HepG2 (cell line): ENCODE measurements around the gene IRF4. TPM values are rescaled to one million over a fixed set of nuclear protein-coding genes. Genes with fewer than 3 reads are reported as not detected.

Experiments used
- CC2D1A ChIP-seq: sonication (generic); formaldehyde crosslinking; IDR thresholded peaks from 2 replicates; pipeline ENCODE4 v1.8.1; 2023; ENCODE audit warnings: mild to moderate bottlenecking, missing genetic modification reagents
- EED ChIP-seq: sonication (generic); formaldehyde crosslinking; IDR thresholded peaks from 2 replicates; pipeline ENCODE4 v1.5.0; 2020; ENCODE audit warnings: mild to moderate bottlenecking, missing genetic modification reagents
- FOSL1 ChIP-seq: sonication (generic); formaldehyde crosslinking; IDR thresholded peaks from 2 replicates; pipeline ENCODE4 v1.9.0; 2021; ENCODE audit warnings: missing genetic modification reagents, borderline replicate concordance
- KDM5B ChIP-seq: sonication (generic); formaldehyde crosslinking; IDR thresholded peaks from 2 replicates; pipeline ENCODE4 v1.4.0; 2020; ENCODE audit warnings: missing genetic modification reagents, mild to moderate bottlenecking, borderline replicate concordance
- MTA3 ChIP-seq: sonication (generic); formaldehyde crosslinking; IDR thresholded peaks from 2 replicates; pipeline ENCODE4 v1.4.0; 2020; ENCODE audit warnings: missing genetic modification reagents
- MTF1 ChIP-seq: sonication (generic); formaldehyde crosslinking; IDR thresholded peaks from 2 replicates; pipeline ENCODE4 v1.5.0; 2020; ENCODE audit warnings: missing genetic modification reagents
- NFKB2 ChIP-seq: sonication (generic); formaldehyde crosslinking; IDR thresholded peaks from 2 replicates; pipeline ENCODE4 v1.4.0; 2020; ENCODE audit warnings: missing genetic modification reagents, borderline replicate concordance
- RORA ChIP-seq: sonication (generic); formaldehyde crosslinking; IDR thresholded peaks from 2 replicates; pipeline ENCODE4 v1.5.0; 2020; ENCODE audit warnings: mild to moderate bottlenecking, missing genetic modification reagents, moderate library complexity
- SALL1 ChIP-seq: sonication (generic); formaldehyde crosslinking; IDR thresholded peaks from 2 replicates; pipeline ENCODE4 v1.8.0; 2022; ENCODE audit warnings: mild to moderate bottlenecking, missing genetic modification reagents
- ZBTB1 ChIP-seq: sonication (generic); formaldehyde crosslinking; IDR thresholded peaks from 2 replicates; pipeline ENCODE4 v1.4.0; 2020; ENCODE audit warnings: missing genetic modification reagents, borderline replicate concordance
- ZNF562 ChIP-seq: sonication (generic); formaldehyde crosslinking; IDR thresholded peaks from 2 replicates; pipeline ENCODE4 v1.8.0; 2022; ENCODE audit warnings: missing genetic modification reagents, borderline replicate concordance
- ZNF563 ChIP-seq: sonication (generic); formaldehyde crosslinking; IDR thresholded peaks from 2 replicates; pipeline ENCODE4 v1.8.0; 2022; ENCODE audit warnings: mild to moderate bottlenecking, moderate library complexity, missing genetic modification reagents
- ZNF616 ChIP-seq: sonication (generic); formaldehyde crosslinking; IDR thresholded peaks from 2 replicates; pipeline ENCODE4 v1.5.0; 2020; ENCODE audit warnings: low read depth, mild to moderate bottlenecking, missing genetic modification reagents
- ZNF670 ChIP-seq: sonication (generic); formaldehyde crosslinking; IDR thresholded peaks from 2 replicates; pipeline ENCODE4 v1.8.0; 2022; ENCODE audit warnings: mild to moderate bottlenecking, missing genetic modification reagents, borderline replicate concordance
- ZNF792 ChIP-seq: IDR thresholded peaks from 2 replicates; pipeline ENCODE4 v1.6.1; 2016
- ZNF891 ChIP-seq: sonication (generic); formaldehyde crosslinking; IDR thresholded peaks from 2 replicates; pipeline ENCODE4 v1.5.0; 2020; ENCODE audit warnings: mild to moderate bottlenecking, missing genetic modification reagents
- ZSCAN25 ChIP-seq: sonication (generic); formaldehyde crosslinking; IDR thresholded peaks from 2 replicates; pipeline ENCODE4 v1.8.0; 2022; ENCODE audit warnings: mild to moderate bottlenecking, missing genetic modification reagents
- polyA plus RNA-seq, 8 experiments: library from polyadenylated mRNA; depleted of rRNA in 3 of 8; stranded (reverse) in 7 of 8; unstranded in 1 of 8; fragments of >200 nt; fragmentation: Illumina TruSeq in 4 of 8; extraction: Trizol in 4 of 8; gene quantifications; 2 replicates each; pipeline versions ENCODE4 v1.2.1 to v1.2.3, GENCODE V29; 2011 to 2016; ENCODE audit warnings: low read depth in 4 of 8, missing spikeins in 1 of 8, mixed read lengths in 1 of 8; ENCODE audit not compliant: insufficient read depth in 1 of 8
- total RNA-seq, 5 experiments: library from RNA; depleted of rRNA; stranded (reverse); fragments of >200 nt; fragmentation: Illumina TruSeq; extraction: Trizol; gene quantifications; 2 replicates each; pipeline ENCODE4 v1.2.3, GENCODE V29; 2016; ENCODE audit warnings: low read depth in 1 of 5
- TF ChIP-seq, protein P1 (sequence below): sonication (generic); formaldehyde crosslinking; IDR thresholded peaks from 2 replicates; pipeline ENCODE4 v1.8.0; 2023; ENCODE audit warnings: mild to moderate bottlenecking, missing genetic modification reagents
- TF ChIP-seq, protein P2 (sequence below): sonication (generic); formaldehyde crosslinking; conservative IDR thresholded peaks from 2 replicates; pipeline ENCODE4 v1.4.0; 2020; ENCODE audit warnings: missing genetic modification reagents
- TF ChIP-seq, protein P3 (sequence below): sonication (generic); formaldehyde crosslinking; IDR thresholded peaks from 2 replicates; pipeline ENCODE4 v1.8.0; 2022; ENCODE audit warnings: missing genetic modification reagents, mild to moderate bottlenecking, inconsistent platforms, borderline replicate concordance
- TF ChIP-seq, protein P4 (sequence below): sonication (generic); formaldehyde crosslinking; IDR thresholded peaks from 2 replicates; pipeline ENCODE4 v1.5.1; 2020; ENCODE audit warnings: mild to moderate bottlenecking, moderate library complexity, missing genetic modification reagents
- TF ChIP-seq, protein P5 (sequence below): sonication (generic); formaldehyde crosslinking; IDR thresholded peaks from 2 replicates; pipeline ENCODE4 v1.4.0; 2020; ENCODE audit warnings: missing genetic modification reagents, borderline replicate concordance

Gene IRF4
- total and polyA plus RNA-seq, 2 of the 13 experiments (the other 11 are each of a cell fraction or from before 2014, with no cell fraction given) = 0.07 to 0.09 TPM

DNA sequence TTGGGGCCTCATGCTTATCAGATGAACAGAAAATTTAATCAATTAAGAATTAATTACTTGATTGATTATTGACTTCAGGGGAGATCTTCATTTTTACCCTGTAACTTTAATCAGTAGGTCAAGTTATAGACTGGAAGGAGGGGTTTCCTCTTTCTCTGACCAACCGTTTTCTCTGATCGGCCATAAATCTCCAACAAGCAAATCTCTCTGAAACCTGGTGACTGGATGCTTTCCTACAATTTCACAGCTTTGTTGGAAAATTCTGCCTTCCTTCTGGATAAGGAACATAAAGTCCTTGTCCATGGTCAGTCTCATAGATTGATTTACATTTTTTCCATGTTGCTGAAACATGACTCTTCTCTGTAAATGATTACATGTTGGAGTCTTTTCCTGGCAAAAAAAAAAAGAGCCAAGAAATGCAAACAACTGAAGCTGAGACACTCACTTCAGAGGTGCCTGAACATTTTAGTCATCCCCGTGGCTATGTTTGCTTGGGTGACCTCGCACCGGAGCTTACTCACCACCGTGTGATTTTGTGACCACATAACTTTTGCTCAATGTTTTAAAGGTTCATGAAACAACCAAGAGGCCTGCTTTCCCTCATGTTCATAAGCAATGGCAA lies 31.0 kb downstream of the IRF4 start (continued):
- TF ChIP-seq, protein P1, sequence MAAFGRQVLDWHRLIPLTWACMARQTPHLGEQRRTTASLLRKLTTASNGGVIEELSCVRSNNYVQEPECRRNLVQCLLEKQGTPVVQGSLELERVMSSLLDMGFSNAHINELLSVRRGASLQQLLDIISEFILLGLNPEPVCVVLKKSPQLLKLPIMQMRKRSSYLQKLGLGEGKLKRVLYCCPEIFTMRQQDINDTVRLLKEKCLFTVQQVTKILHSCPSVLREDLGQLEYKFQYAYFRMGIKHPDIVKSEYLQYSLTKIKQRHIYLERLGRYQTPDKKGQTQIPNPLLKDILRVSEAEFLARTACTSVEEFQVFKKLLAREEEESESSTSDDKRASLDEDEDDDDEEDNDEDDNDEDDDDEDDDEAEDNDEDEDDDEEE (CRISPR knock-in tag) = no peak
- TF ChIP-seq FOSL1 = peak; percentile 82
- TF ChIP-seq SALL1 (CRISPR knock-in tag) = peak; percentile 58; the same call in 1 of the 2 replicates
- no peak for TF ChIP-seq MTA3 (CRISPR knock-in tag)
- TF ChIP-seq ZNF616 (CRISPR knock-in tag) = no peak
- no peak for TF ChIP-seq CC2D1A (CRISPR knock-in tag)
- no peak for TF ChIP-seq EED (CRISPR knock-in tag)
- TF ChIP-seq, protein P2, sequence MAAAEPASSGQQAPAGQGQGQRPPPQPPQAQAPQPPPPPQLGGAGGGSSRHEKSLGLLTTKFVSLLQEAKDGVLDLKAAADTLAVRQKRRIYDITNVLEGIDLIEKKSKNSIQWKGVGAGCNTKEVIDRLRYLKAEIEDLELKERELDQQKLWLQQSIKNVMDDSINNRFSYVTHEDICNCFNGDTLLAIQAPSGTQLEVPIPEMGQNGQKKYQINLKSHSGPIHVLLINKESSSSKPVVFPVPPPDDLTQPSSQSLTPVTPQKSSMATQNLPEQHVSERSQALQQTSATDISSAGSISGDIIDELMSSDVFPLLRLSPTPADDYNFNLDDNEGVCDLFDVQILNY (CRISPR knock-in tag) = no peak
- TF ChIP-seq ZNF670 (CRISPR knock-in tag) = no peak
- no peak for TF ChIP-seq KDM5B (CRISPR knock-in tag)
- TF ChIP-seq, protein P3, sequence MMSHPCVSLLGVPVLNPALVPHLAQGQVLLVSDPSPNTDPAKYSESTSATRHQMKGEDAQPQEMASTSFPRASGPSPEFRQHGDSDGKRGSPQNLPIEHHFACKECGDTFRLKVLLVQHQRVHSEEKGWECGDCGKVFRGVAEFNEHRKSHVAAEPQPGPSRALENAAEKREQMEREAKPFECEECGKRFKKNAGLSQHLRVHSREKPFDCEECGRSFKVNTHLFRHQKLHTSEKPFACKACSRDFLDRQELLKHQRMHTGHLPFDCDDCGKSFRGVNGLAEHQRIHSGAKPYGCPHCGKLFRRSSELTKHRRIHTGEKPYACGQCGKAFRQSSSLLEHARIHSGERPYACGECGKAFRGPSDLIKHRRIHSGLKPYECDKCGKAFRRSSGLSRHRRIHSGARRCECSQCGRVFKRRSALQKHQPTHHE = no peak
- no peak for TF ChIP-seq ZSCAN25
- no peak for TF ChIP-seq MTF1 (CRISPR knock-in tag)
- no peak for TF ChIP-seq ZNF891
- no peak for TF ChIP-seq RORA
- TF ChIP-seq ZBTB1 (CRISPR knock-in tag) = no peak
- TF ChIP-seq ZNF562 (CRISPR knock-in tag) = no peak
- TF ChIP-seq NFKB2 (CRISPR knock-in tag) = no peak
- TF ChIP-seq, protein P4, sequence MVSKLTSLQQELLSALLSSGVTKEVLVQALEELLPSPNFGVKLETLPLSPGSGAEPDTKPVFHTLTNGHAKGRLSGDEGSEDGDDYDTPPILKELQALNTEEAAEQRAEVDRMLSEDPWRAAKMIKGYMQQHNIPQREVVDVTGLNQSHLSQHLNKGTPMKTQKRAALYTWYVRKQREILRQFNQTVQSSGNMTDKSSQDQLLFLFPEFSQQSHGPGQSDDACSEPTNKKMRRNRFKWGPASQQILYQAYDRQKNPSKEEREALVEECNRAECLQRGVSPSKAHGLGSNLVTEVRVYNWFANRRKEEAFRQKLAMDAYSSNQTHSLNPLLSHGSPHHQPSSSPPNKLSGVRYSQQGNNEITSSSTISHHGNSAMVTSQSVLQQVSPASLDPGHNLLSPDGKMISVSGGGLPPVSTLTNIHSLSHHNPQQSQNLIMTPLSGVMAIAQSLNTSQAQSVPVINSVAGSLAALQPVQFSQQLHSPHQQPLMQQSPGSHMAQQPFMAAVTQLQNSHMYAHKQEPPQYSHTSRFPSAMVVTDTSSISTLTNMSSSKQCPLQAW (CRISPR knock-in tag) = peak; percentile 77
- TF ChIP-seq ZNF563 = no peak
- TF ChIP-seq ZNF792 (CRISPR knock-in tag) = peak; percentile 66; the same call in 1 of the 2 replicates
- TF ChIP-seq, protein P5, sequence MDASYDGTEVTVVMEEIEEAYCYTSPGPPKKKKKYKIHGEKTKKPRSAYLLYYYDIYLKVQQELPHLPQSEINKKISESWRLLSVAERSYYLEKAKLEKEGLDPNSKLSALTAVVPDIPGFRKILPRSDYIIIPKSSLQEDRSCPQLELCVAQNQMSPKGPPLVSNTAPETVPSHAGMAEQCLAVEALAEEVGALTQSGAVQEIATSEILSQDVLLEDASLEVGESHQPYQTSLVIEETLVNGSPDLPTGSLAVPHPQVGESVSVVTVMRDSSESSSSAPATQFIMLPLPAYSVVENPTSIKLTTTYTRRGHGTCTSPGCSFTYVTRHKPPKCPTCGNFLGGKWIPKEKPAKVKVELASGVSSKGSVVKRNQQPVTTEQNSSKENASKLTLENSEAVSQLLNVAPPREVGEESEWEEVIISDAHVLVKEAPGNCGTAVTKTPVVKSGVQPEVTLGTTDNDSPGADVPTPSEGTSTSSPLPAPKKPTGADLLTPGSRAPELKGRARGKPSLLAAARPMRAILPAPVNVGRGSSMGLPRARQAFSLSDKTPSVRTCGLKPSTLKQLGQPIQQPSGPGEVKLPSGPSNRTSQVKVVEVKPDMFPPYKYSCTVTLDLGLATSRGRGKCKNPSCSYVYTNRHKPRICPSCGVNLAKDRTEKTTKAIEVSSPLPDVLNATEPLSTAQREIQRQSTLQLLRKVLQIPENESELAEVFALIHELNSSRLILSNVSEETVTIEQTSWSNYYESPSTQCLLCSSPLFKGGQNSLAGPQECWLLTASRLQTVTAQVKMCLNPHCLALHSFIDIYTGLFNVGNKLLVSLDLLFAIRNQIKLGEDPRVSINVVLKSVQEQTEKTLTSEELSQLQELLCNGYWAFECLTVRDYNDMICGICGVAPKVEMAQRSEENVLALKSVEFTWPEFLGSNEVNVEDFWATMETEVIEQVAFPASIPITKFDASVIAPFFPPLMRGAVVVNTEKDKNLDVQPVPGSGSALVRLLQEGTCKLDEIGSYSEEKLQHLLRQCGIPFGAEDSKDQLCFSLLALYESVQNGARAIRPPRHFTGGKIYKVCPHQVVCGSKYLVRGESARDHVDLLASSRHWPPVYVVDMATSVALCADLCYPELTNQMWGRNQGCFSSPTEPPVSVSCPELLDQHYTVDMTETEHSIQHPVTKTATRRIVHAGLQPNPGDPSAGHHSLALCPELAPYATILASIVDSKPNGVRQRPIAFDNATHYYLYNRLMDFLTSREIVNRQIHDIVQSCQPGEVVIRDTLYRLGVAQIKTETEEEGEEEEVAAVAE (CRISPR knock-in tag) = no peak
